Loucy (cell line): ENCODE data around the gene ATP2A2.

Source experiments
- EZH2phosphoT487 ChIP-seq: fragments of 200-600 bp; IDR thresholded peaks from 2 replicates; pipeline ENCODE4 v1.6.1; 2018; ENCODE audit warnings: antibody characterized with exemption, mild to moderate bottlenecking, moderate library complexity, borderline replicate concordance
- TF ChIP-seq, protein P1 (sequence below): fragments of 200-600 bp; sonication (generic); conservative IDR thresholded peaks from 2 replicates; pipeline ENCODE4 v1.5.1; 2014; ENCODE audit warnings: mild to moderate bottlenecking, antibody characterized with exemption, low read length

DNA sequence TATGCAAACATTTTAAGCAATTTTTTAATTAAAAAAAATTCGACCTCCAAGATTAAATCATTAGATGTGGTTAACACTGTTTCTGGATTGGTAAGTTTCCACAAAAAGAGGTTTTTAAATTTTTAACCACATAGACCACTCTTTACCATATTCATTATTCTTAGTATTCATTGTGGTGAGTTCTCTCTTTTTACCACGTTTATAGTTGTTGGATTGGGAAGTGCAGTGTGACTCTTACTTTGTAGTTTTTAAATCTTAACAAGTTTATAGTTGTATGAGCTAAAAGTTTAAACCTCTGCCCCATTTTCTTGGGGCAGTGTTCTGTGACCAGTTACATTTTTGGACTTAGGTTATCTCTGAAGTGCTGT lies 8.6 kb downstream of the ATP2A2 start:
- TF ChIP-seq, protein P1, sequence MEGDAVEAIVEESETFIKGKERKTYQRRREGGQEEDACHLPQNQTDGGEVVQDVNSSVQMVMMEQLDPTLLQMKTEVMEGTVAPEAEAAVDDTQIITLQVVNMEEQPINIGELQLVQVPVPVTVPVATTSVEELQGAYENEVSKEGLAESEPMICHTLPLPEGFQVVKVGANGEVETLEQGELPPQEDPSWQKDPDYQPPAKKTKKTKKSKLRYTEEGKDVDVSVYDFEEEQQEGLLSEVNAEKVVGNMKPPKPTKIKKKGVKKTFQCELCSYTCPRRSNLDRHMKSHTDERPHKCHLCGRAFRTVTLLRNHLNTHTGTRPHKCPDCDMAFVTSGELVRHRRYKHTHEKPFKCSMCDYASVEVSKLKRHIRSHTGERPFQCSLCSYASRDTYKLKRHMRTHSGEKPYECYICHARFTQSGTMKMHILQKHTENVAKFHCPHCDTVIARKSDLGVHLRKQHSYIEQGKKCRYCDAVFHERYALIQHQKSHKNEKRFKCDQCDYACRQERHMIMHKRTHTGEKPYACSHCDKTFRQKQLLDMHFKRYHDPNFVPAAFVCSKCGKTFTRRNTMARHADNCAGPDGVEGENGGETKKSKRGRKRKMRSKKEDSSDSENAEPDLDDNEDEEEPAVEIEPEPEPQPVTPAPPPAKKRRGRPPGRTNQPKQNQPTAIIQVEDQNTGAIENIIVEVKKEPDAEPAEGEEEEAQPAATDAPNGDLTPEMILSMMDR: no peak
- TF ChIP-seq EZH2phosphoT487: no peak
